ENCODE results near the gene ZNF653.
"Not testable (repeated sequence)": the region's sequence is repeated elsewhere in the genome, so short reads cannot be mapped to it uniquely, and the experiment has no call there.

ZNF653 gene

DNA sequence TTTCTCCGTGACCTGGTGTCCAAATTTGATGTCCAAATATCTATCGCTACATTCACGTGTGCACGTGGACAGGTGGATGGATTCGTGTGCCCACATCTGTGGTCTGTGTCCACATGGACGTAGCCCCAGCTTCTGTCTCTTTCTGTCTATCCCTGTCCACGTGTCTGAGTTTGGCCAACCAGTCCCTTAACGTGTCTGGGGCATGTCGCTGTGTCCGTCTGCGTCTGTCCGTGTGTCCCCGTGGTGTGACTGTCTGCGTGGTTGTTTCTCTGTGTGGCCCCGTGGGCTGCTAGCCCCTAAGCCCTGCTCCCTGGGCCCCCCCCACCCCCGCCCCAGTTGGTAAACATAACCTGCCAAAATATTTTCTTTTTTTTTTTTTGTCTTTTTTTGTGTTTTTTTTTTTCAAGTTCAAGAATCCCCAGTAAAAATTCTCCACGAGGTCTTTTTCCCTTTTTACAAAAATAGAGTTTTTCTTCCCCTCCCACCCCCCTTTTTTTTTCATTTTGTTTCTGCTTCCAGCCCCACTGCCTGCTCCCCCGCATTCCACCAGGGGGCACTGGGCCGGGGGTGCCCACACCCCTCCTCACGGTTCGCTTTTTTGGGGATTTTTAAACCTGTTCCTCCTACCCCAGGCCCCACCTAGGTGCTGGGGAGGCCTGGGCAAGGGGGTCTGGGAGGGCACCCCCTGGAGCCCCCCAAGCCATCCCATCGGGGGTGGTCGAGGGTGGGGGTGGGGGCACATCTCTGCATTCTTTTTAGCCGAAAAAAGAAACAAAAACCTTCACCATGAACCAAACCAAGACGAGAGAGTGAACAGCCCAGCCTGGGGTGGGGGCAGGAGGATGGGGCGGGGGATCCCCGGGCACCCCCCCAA is 51.9 kb downstream of the ZNF653 start:
- DNase-seq: peak in 1 of 4 experiments; percentile 26

DNA sequence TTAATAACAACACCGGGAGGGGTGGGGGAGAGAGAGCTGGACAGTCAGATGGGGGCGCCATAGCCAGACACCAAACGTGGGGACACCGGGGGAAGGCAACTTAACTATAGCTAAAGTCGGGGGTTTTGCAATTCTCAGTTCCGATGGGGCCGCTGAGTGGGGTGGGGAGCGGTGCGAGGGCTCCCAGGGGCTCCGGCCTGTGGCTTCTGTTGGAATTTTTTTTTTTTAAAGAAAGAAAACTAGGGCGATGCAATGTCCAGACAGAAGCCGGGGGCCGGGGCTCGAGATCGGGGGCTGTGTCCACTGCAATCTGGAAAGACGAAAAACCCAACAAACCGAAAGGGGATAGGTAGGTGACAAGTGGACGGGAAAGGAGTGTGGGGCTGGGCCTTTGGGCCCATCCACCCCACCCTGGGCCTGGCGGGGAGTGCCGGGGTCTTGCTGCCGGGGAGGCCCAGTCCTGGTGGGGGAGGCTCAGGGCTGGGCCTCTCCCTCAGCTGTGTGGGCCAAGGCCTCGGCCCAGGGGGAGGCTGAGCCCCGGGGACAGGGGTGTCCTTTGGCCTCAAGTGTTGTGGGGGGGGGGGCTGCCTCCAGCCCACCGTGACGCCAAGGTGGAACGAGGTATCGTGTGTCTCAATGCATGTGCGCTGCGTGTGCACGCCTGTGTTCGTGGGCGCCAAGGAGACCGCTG is 52.9 kb downstream of the ZNF653 start:
- DNase-seq: no peak

DNA sequence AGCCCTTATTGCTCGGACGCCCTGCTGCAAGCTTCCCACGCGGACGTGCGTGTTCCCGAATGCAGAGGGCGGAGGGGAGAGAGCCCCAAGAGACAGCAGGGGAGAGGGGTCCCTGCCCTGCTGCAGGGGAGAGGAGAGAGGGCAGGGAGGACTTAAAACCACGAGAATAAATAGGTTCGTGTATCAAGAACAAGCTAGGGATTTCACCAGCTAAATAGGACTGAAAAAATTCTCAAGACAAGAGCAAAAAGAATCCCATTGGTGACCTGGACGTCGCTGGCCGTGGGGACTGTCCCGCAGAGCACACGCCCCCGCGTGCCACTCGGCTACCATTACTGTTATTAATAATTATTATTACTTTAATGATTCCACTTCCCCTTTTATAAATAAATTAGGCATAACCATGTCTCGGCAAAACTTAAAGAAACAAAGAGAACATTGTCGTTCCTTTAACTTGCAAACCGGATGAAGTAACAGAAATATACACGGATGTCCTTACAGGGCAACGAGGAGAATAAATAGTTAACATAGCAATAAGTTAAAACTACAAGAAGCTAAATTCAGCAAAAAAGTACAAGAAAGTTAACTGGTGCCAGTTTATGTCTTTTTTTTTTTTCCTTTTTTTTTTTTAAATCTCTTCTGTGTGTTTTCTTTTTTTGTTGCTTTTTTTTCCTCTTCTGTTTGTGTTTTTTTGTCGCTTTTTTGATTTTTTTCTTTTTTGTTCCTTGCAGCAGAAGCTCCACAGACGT is 53.6 kb downstream of the ZNF653 start:
- DNase-seq: no peak

DNA sequence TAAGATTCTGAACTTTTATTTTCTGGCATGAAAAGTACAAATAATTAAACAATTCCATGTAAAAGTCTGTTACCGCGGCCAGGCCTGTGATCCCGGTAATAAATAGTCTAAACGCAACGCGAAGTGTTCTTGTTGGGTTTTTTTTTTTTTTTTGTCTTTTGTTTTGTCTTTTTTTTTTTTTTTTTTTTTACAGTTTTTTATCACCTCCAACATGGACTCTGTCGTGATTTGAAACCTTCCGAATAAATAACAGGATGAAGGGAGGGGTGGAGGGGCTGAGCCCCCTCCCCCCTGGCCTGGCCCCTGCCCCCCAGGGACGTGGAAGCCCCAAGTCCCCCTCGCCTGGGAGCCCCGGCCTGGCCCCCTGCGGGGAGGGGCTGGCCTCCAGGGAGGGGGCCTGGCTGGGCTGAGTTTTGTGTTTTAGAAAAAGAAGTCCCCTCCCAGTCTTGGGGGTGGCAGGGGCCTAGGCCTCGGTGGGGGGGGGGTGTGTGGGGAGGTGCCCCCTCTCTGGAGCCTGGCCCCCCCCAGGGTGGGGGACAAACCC is 54.2 kb downstream of the ZNF653 start:
- no peak for DNase-seq

DNA sequence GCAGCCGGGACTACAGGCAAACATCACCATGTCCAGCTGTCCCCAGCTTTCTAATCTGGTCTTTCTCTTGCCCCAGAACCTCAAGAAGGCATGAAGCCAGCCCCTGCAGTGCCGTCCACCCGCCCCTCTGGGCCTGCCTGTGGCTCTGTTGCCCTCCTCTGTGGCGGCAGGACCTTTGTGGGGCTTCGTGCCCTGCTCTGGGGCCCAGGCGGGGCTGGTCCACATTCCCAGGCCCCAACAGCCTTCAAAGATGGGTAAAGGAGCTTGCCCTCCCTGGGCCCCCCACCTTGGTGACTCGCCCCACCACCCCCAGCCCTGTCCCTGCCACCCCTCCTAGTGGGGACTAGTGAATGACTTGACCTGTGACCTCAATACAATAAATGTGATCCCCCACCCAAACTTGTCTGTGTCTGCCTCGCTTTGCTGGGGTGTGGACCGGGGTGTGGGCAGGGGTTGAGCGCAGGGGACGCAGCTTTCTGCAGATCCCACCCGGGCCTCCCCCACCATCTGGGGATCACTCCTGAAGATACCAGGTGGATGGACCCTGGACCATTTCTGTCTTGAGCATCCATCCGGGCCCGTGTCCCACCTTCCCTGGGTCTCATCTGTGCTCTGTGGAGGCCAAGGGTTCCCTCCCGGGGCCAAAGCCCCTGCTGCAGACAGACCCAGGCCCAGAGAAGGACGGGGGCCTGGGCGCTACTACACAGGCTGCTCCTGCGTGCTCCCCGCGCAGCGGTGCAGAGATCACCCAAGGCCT is 54.9 kb downstream of the ZNF653 start:
- DNase-seq: no peak

DNA sequence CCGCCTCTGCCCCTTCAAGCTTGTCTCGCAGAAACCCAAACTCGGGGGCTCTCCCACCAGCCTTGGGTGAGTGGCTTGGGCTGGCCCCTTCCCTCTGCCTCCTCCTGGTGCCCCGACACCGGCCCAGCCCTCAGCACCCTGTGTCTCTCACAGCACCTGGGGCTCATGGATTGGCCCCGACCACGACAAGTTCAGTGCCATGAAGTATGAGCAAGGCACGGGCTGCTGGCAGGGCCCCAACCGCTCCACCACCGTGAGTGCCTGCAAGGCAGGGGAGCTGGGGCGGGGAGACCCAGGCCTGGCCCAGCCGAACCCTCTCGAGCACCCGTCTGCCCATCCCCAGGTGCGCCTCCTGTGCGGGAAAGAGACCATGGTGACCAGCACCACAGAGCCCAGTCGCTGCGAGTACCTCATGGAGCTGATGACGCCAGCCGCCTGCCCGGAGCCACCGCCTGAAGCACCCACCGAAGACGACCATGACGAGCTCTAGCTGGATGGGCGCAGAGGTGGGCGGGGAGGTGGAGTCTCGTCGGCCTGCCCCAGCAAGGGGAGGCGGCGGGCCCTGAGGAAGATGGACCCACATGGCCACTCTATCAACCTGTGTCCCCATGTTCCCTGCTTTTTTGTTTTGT is 56.6 kb downstream of the ZNF653 start:
- no peak for DNase-seq

DNA sequence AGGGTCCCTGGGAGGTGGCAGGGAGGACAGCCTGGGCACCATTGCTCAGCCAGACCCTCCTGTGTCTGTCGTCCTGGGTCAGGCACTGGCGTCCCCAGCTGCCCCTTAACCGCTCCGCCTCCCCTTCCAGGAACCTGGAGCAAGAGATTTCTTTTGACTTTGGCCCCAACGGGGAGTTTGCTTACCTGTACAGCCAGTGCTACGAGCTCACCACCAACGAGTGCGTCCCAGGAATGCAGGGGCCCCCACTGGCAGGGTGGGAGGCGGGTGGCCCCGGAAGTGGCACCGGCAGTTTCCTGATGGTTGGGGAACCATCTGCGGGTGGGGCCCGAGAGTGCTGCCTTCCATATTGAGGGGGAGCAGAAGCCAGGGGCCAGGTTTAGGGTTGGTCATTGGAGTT is 57.2 kb downstream of the ZNF653 start:
- DNase-seq: no peak

DNA sequence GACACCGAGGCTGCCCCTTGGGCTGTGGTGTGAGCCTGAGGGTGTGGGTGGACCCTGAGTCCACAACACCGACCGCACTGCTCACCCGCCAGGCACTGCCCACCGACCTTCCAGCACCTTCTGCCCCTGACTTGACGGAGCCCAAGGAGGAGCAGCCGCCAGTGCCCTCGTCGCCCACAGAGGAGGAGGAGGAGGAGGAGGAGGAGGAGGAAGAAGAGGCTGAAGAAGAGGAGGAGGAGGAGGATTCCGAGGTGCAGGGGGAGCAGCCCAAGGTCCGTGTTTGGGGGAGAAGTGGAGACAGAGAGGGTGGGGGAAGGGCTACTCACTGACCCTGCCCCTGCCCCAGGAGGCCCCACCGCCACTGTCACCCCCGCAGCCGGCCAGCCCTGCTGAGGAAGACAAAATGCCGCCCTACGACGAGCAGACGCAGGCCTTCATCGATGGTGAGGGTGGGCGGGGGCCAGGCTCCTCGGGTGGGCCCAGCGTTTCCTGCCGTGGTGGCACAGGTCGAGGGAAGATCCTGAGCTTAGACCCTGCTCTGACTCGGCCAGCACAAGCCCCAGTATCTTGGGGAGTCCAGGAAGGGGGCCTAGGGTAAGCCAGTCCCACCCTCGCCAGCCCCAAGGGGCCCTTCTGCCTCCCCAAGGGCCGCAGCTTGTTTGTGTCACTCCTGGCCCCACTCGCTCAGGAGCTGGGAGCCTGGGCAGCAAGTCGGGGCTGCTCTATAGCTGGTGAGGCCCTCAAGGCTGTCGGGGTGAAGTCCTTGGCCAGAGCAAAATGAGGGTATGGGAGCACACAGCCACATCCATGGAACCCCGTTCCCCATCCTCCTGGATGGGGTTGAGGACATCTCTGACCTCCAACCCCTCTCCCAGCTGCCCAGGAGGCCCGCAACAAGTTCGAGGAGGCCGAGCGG is 58.0 kb downstream of the ZNF653 start:
- DNase-seq: no peak

DNA sequence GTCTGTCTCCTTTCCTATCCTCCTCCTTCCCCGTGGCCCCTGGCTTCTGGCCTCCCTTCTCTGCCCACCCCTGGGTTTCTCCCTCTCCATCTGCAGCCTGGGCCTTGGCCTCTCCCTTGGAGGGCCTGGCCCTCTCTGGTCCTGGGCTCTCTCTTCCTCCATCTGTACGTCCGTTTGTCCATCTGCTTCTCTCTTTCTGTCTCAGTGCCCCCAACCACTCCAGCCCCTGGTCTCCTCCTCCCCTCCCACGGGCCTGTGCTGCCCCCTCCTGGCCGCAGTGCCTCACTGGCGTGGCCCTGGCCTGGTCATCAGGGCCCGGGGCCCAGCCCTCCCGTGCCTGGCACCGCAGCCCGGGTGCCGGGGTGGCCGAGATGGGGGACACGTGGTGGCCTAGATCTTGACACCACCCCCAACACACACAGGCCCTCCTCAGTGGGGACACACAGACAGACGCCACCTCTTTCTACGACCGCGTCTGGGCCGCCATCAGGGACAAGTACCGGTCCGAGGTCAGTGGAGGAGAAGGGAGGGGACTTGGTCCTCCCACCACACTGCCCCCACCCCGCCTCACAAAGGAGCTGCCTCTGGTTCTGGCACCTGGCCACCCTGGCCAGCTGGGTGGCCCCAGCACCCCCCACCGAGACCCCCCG is 58.9 kb downstream of the ZNF653 start:
- DNase-seq: peak in 3 of 4 experiments; percentile 14 to 49 (median 31)

DNA sequence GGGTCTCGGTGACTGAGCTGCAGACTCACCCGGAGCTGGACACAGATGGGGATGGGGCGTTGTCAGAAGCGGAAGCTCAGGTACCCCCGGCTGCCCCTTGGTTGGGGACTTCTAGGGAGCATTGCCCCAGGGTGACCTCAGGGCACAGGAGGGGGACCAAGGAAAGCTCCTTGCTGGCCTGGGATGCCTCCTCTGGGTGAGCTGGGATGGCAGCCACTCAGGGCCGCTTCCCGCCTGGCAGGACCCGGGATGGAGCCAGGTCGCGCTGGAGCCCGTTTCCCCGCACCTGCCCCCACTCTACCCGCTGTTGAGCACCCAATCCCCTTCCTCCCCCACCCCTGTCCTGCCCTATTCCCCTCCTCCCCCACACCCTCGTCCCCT is 59.4 kb downstream of the ZNF653 start:
- no peak for DNase-seq

DNA sequence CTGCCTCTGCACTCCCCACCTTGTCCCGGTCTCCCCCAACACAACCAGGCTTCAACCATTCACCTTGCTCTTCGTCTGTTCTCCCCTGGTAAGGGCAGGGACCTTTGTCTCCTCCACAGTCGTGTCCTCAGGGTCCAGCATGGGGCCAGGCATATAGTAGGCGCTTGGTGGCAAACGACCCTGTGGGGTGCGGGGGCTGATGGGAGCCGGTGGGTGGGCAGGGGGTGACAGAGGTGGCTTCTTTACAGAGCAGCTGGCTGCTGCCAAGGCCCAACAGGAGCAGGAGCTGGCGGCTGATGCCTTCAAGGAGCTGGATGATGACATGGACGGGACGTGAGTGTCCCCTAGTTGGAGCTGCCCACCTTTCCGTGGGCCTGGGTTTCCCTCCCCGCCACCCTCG is 60.5 kb downstream of the ZNF653 start:
- no peak for DNase-seq

DNA sequence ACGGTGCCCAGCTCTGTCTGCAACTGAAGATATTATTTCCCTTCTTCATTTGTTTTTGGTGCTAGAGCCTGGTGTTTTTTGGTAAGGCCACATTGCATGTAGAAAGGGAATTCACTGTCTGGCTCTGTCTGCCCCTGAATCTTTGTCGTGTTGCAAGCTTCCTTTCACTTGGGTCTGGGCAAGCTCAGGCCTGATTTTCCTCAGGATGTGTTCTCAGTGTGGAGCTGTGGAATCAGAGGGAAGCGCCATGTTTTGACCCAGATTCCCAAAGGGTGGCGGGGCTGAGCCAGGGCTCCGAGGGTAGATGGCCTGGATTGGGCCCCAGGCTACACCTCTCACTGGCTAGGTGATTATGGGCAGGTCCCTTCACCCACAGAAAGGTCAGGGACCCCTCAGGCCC is 61.6 kb downstream of the ZNF653 start:
- no peak for DNase-seq

DNA sequence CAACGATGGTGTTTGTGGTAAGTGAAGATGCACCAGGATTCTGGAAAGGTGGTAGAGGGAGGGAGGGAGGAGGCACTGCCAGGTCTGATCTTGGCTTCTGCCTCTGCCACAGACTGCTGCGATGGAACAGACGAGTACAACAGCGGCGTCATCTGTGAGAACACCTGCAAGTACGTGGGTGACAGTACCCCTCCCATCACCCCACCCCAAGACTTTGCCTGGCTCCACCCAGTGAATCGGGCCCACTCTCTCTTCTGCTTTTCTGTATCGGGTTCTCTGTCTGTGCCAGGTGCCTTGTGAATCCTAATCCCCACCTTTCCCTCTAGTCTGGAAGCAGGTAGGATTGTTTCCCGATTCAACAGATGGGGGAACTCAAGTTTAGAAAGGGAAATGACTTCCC is 67.7 kb downstream of the ZNF653 start:
- DNase-seq: no peak

DNA sequence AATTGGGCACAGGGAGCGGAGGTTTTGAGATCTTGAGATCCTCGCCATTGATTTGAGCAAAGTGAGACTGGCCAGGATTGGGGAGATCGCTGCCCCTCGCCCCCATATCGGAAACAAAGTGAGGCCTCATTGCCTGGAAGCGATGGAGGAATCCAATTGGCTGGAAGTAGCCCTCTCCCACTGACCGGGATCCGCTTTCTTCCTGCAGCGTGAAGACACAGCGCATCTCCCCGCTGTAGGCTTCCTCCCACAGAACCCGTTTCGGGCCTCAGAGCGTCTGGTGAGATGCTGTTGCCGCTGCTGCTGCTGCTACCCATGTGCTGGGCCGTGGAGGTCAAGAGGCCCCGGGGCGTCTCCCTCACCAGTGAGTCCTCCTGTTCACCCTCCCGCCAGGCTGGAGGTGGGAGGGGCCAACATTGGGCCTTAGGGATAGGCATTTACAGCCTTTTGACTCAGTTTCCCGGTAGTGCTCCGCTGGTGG is 69.8 kb downstream of the ZNF653 start:
- DNase-seq: no peak

DNA sequence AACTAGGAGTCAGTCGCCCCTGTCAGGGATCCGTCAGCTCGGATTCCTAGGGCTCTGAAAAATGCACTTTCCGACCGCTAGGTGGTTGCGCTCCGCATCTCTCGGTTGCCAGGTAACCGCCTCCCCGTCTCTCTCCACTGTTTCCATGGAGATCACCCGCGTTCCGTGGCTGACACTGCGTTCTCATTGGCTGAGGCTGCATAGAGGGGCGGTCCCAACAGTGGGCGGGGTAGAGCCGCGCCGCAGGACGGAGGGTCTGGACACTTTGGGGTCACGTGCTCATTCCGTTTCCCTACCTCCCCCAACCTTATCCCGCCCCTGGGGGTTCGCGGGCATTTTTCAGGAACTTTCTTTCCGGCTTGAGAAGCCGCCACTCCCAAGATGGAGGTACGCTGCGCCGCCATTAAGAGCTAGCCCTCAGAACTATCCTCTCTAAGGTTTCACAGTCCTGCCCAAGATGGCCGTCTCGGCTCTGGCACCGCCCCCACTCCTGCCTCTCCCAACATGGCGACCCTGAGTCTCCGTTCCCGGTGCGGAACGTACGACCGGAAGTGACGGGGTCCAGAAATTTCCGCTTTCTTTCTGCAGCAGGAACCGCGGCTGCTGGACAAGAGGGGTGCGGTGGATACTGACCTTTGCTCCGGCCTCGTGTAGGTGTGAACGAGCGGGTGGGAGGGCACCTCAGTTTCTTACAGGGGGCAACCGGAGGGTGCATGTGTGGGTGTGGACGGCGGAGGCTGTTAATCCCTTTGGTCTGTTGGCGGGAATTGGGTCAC is 70.4 kb downstream of the ZNF653 start, which contains the start of the genes ODAD3 and PRKCSH:
Gene ODAD3 (minus strand): TSS at position 65 of the 776 bp plus-strand sequence. CDS start 105 bp downstream, outside the sequence.
Gene PRKCSH (plus strand): TSS at position 579 of the 776 bp plus-strand sequence. CDS start 483 bp downstream, outside the sequence.
- DNase-seq: peak; percentile 90 to 99 (median 98)

DNA sequence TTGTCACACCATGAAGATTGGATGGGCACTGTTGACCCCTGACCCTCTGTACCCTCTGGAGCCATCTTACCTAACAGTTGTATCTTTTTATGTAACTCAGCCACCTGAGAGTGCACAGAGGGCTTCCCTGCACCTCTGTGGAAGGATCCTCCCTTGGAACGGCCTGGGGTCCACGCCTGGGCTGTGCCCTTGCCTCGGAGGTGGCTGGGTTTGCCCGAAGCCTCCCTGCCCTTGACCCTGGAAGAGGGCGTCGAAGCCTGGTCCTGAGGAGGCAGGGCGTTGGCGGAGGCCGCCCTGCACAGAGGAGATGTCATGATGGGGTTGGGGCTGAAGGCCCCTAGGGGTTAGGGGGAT is 71.0 kb downstream of the ZNF653 start:
- DNase-seq: no peak

DNA sequence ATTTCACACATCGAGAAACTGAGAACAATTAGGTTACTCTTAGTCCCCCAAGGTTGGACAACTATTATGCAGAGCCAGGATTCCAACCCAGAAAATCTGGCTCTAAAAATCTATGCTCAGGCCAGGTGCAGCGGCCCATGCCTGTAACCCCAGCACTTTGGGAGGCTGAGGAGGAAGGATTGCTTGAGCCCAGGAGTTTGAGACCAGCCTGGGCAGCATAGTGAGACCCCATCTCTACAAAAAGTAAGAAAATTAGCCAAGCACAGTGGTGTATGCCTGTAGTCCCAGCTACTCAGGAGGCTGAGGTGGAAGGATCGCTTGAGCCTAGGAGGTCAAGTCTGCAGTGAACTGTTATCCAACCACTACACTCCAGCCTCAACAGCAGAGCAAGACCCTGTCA is 72.1 kb downstream of the ZNF653 start:
- DNase-seq: not testable (repeated sequence)

All from activated naive CD4-positive, alpha-beta T cell (primary cell).